Umbilical cord (tissue), 2 donors: ENCODE measurements around the gene PFDN1. TPM values are rescaled to one million over a fixed set of nuclear protein-coding genes. Genes with fewer than 3 reads are reported as not detected.
A peak's percentile ranks its signal among the peaks of the same experiment; 100 is the strongest.

Source experiments
- DNase-seq: peaks from one replicate; pipeline ENCODE4 v3.0.0-alpha.2; 2015; ENCODE audit warnings: low spot score
- total RNA-seq: library from RNA; depleted of rRNA; stranded (reverse); fragments of >200 nt; gene quantifications from one replicate; pipeline ENCODE4 v1.2.3, GENCODE V29; 2014; ENCODE audit warnings: low replicate concordance; ENCODE audit not compliant: insufficient read depth

PFDN1 gene
- total RNA-seq, 1 donor from 2014 or later = 62.8 TPM

GRCh38 chr5:140296289-140296688 is 6.6 kb downstream of the PFDN1 start:
- no peak for DNase-seq

GRCh38 chr5:140295414-140295813 is 7.5 kb downstream of the PFDN1 start:
- DNase-seq = peak; percentile 96

- no peak for DNase-seq
These were observed 8.1 kb downstream of the PFDN1 start for GRCh38 chr5:140294753-140295152.

- DNase-seq = no peak
These were observed 9.1 kb downstream of the PFDN1 start for GRCh38 chr5:140293849-140294100.

GRCh38 chr5:140293091-140293848 is 9.6 kb downstream of the PFDN1 start:
- no peak for DNase-seq

- DNase-seq = no peak
These were observed 10.5 kb downstream of the PFDN1 start for GRCh38 chr5:140292212-140293036.

- no peak for DNase-seq
These were observed 14.9 kb downstream of the PFDN1 start for GRCh38 chr5:140287801-140288521.

GRCh38 chr5:140286424-140286823 is 16.5 kb downstream of the PFDN1 start:
- no peak for DNase-seq

- DNase-seq = no peak
These were observed 18.9 kb downstream of the PFDN1 start for GRCh38 chr5:140284013-140284412.

- DNase-seq = no peak
These were observed 20.6 kb downstream of the PFDN1 start for GRCh38 chr5:140282266-140282665.

GRCh38 chr5:140275837-140276236 is 27.1 kb downstream of the PFDN1 start:
- no peak for DNase-seq

GRCh38 chr5:140273401-140273877 is 29.5 kb downstream of the PFDN1 start:
- no peak for DNase-seq

- no peak for DNase-seq
These were observed 32.9 kb downstream of the PFDN1 start for GRCh38 chr5:140270008-140270407.

GRCh38 chr5:140267559-140268018 is 35.3 kb downstream of the PFDN1 start:
- no peak for DNase-seq

- no peak for DNase-seq
These were observed 35.7 kb downstream of the PFDN1 start for GRCh38 chr5:140267201-140267540.

- DNase-seq = no peak
These were observed 36.3 kb downstream of the PFDN1 start for GRCh38 chr5:140266471-140267200.

GRCh38 chr5:140265845-140266244 is 37.1 kb downstream of the PFDN1 start:
- no peak for DNase-seq

GRCh38 chr5:140262839-140263238 is 40.1 kb downstream of the PFDN1 start:
- DNase-seq = no peak

GRCh38 chr5:140262221-140262620 is 40.7 kb downstream of the PFDN1 start:
- DNase-seq = no peak

GRCh38 chr5:140261403-140262171 is 41.3 kb downstream of the PFDN1 start:
- peak; percentile 79 for DNase-seq

- no peak for DNase-seq
These were observed 42.7 kb downstream of the PFDN1 start for GRCh38 chr5:140260089-140260656.
